ENCODE results near the gene HTRA3.

DNA sequence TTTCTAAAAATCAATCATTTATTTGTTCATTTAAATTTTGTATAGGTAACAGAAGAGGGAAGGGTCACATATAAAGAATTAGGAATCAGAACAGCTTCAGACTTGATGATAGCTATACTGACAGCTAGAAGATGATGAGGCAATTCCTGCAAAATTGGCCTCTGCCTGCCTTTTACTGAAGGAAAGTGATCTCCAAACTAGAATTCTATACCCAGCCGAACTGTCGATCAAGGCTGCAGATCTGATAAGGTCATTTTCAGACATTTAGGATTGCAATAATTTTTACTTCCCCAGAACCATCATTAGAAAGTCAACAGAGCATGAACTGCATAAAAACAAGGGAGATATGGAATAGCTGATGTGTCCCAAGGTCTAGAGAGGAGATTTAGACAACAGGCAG lies 66.3 kb downstream of the HTRA3 start:
- TF ChIP-seq, protein P1, sequence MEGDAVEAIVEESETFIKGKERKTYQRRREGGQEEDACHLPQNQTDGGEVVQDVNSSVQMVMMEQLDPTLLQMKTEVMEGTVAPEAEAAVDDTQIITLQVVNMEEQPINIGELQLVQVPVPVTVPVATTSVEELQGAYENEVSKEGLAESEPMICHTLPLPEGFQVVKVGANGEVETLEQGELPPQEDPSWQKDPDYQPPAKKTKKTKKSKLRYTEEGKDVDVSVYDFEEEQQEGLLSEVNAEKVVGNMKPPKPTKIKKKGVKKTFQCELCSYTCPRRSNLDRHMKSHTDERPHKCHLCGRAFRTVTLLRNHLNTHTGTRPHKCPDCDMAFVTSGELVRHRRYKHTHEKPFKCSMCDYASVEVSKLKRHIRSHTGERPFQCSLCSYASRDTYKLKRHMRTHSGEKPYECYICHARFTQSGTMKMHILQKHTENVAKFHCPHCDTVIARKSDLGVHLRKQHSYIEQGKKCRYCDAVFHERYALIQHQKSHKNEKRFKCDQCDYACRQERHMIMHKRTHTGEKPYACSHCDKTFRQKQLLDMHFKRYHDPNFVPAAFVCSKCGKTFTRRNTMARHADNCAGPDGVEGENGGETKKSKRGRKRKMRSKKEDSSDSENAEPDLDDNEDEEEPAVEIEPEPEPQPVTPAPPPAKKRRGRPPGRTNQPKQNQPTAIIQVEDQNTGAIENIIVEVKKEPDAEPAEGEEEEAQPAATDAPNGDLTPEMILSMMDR (IDR thresholded peaks at IDR 0.05) = no peak
- TF ChIP-seq, protein P2, sequence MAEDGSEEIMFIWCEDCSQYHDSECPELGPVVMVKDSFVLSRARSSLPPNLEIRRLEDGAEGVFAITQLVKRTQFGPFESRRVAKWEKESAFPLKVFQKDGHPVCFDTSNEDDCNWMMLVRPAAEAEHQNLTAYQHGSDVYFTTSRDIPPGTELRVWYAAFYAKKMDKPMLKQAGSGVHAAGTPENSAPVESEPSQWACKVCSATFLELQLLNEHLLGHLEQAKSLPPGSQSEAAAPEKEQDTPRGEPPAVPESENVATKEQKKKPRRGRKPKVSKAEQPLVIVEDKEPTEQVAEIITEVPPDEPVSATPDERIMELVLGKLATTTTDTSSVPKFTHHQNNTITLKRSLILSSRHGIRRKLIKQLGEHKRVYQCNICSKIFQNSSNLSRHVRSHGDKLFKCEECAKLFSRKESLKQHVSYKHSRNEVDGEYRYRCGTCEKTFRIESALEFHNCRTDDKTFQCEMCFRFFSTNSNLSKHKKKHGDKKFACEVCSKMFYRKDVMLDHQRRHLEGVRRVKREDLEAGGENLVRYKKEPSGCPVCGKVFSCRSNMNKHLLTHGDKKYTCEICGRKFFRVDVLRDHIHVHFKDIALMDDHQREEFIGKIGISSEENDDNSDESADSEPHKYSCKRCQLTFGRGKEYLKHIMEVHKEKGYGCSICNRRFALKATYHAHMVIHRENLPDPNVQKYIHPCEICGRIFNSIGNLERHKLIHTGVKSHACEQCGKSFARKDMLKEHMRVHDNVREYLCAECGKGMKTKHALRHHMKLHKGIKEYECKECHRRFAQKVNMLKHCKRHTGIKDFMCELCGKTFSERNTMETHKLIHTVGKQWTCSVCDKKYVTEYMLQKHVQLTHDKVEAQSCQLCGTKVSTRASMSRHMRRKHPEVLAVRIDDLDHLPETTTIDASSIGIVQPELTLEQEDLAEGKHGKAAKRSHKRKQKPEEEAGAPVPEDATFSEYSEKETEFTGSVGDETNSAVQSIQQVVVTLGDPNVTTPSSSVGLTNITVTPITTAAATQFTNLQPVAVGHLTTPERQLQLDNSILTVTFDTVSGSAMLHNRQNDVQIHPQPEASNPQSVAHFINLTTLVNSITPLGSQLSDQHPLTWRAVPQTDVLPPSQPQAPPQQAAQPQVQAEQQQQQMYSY (CRISPR knock-in tag; IDR thresholded peaks at IDR 0.05) = no peak
- TF ChIP-seq, protein P3, sequence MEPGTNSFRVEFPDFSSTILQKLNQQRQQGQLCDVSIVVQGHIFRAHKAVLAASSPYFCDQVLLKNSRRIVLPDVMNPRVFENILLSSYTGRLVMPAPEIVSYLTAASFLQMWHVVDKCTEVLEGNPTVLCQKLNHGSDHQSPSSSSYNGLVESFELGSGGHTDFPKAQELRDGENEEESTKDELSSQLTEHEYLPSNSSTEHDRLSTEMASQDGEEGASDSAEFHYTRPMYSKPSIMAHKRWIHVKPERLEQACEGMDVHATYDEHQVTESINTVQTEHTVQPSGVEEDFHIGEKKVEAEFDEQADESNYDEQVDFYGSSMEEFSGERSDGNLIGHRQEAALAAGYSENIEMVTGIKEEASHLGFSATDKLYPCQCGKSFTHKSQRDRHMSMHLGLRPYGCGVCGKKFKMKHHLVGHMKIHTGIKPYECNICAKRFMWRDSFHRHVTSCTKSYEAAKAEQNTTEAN (CRISPR knock-in tag; IDR thresholded peaks at IDR 0.05) = no peak
- TF ChIP-seq, protein P4, sequence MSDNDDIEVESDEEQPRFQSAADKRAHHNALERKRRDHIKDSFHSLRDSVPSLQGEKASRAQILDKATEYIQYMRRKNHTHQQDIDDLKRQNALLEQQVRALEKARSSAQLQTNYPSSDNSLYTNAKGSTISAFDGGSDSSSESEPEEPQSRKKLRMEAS (CRISPR knock-in tag; IDR thresholded peaks at IDR 0.05) = no peak
- TF ChIP-seq, protein P5, sequence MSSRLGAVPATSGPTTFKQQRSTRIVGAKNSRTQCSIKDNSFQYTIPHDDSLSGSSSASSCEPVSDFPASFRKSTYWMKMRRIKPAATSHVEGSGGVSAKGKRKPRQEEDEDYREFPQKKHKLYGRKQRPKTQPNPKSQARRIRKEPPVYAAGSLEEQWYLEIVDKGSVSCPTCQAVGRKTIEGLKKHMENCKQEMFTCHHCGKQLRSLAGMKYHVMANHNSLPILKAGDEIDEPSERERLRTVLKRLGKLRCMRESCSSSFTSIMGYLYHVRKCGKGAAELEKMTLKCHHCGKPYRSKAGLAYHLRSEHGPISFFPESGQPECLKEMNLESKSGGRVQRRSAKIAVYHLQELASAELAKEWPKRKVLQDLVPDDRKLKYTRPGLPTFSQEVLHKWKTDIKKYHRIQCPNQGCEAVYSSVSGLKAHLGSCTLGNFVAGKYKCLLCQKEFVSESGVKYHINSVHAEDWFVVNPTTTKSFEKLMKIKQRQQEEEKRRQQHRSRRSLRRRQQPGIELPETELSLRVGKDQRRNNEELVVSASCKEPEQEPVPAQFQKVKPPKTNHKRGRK (CRISPR knock-in tag; IDR thresholded peaks at IDR 0.05; ENCODE audit: borderline replicate concordance) = no peak
